Duodenal mucosa (tissue), 2 donors: ENCODE data around the gene SIGLEC11.
"Not testable (repeated sequence)": the region's sequence is repeated elsewhere in the genome, so short reads cannot be mapped to it uniquely, and the experiment has no call there.

Experiments
- H3K27ac ChIP-seq: one replicate; pipeline ENCODE4 v1.7.0; 2013; ENCODE audit warnings: low read depth, low read length
- H3K27me3 ChIP-seq, 2 donors: one replicate each; pipeline ENCODE4 v1.7.0; 2013; ENCODE audit warnings: low read length in 2 of 2, control low read depth in 1 of 2; ENCODE audit not compliant: insufficient read depth in 2 of 2, control insufficient read depth in 1 of 2
- H3K36me3 ChIP-seq, 2 donors: one replicate each; pipeline ENCODE4 v1.7.0; 2013; ENCODE audit warnings: low read length in 2 of 2, control low read depth in 1 of 2; ENCODE audit not compliant: insufficient read depth in 2 of 2, control insufficient read depth in 1 of 2
- H3K4me1 ChIP-seq, 2 donors: one replicate each; pipeline ENCODE4 v1.7.0; 2013; ENCODE audit warnings: low read length in 2 of 2, control low read depth in 1 of 2; ENCODE audit not compliant: insufficient read depth in 2 of 2, control insufficient read depth in 1 of 2
- H3K4me3 ChIP-seq, 2 donors: one replicate each; pipeline ENCODE4 v1.7.0; 2013; ENCODE audit warnings: low read length in 2 of 2, low read depth in 1 of 2
- H3K9ac ChIP-seq, 2 donors: one replicate each; pipeline ENCODE4 v1.7.0; 2013; ENCODE audit warnings: low read length in 2 of 2, low read depth in 1 of 2
- H3K9me3 ChIP-seq, 2 donors: one replicate each; pipeline ENCODE4 v1.7.0; 2013; ENCODE audit warnings: low read length in 2 of 2, control low read depth in 1 of 2; ENCODE audit not compliant: control insufficient read depth in 1 of 2

Gene SIGLEC11, protein sequence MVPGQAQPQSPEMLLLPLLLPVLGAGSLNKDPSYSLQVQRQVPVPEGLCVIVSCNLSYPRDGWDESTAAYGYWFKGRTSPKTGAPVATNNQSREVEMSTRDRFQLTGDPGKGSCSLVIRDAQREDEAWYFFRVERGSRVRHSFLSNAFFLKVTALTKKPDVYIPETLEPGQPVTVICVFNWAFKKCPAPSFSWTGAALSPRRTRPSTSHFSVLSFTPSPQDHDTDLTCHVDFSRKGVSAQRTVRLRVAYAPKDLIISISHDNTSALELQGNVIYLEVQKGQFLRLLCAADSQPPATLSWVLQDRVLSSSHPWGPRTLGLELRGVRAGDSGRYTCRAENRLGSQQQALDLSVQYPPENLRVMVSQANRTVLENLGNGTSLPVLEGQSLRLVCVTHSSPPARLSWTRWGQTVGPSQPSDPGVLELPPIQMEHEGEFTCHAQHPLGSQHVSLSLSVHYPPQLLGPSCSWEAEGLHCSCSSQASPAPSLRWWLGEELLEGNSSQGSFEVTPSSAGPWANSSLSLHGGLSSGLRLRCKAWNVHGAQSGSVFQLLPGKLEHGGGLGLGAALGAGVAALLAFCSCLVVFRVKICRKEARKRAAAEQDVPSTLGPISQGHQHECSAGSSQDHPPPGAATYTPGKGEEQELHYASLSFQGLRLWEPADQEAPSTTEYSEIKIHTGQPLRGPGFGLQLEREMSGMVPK

GRCh38 chr19:49960980-49961379 lies at the start of gene SIGLEC11:
Gene SIGLEC11 (minus strand): TSS chr19:49961172. CDS start chr19:49961081, 91 bp downstream.
- not testable (repeated sequence) for H3K4me3 ChIP-seq, H3K27me3 ChIP-seq, H3K9ac ChIP-seq, H3K27ac ChIP-seq, H3K9me3 ChIP-seq, H3K36me3 ChIP-seq, H3K4me1 ChIP-seq

DNA sequence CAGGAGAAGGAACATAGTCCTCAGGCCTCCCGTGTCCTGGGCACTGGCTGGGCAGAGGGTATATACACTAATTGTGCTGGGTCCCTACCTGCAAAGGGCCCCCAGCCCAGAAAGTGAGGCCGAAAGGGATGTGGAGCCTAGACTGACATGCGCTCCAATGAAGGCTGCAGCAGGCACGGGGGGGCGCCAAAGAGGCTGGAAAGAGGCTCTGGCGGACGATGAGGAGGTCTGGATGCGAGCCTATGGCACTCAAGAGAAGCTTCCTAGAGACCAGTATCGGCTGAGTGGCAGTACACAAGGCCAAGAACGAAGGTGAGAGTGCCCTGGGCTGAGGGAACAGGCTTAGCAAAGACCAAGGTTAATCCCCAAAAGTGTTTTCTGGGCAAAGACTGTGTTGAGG lies 47.6 kb upstream of the SIGLEC11 start:
- no peak overlapping the region for H3K27ac ChIP-seq
- H3K36me3 ChIP-seq = peaks cover 31 to 56% of the 10 kb centered on the region in 2 donors

GRCh38 chr19:50007947-50008346 lies 47.0 kb upstream of the SIGLEC11 start:
- Histone ChIP-seq H3K4me1 (peaks cover 0 to 6% of the 10 kb centered on the region in 2 donors), H3K27ac (no peak overlapping the region), H3K27me3 (no peaks in the 10 kb centered on the region), H3K36me3 (peaks cover 32 to 56% of the 10 kb centered on the region in 2 donors), H3K9ac (no peak overlapping the region), H3K9me3 (no peaks in the 10 kb centered on the region), H3K4me3 (no peak overlapping the region)

More for the DNA sequence above, 47.6 kb upstream of the SIGLEC11 start:
- Histone ChIP-seq H3K4me1 (peaks cover 0 to 6% of the 10 kb centered on the region in 2 donors), H3K9me3 (no peaks in the 10 kb centered on the region), H3K9ac (no peak overlapping the region), H3K4me3 (no peak overlapping the region), H3K27me3 (no peaks in the 10 kb centered on the region)

- H3K36me3 ChIP-seq = peaks cover 38 to 63% of the 10 kb centered on the region in 2 donors
- no peak overlapping the region for H3K4me3 ChIP-seq
- no peaks in the 10 kb centered on the region for H3K27me3 ChIP-seq
- no peak overlapping the region for H3K27ac ChIP-seq
- H3K9ac ChIP-seq = no peak overlapping the region
- peaks cover 0 to 6% of the 10 kb centered on the region in 2 donors for H3K4me1 ChIP-seq
- no peaks in the 10 kb centered on the region for H3K9me3 ChIP-seq
Measured at GRCh38 chr19:50007170-50007569, 46.2 kb upstream of the SIGLEC11 start.

GRCh38 chr19:50005428-50005827 lies 44.5 kb upstream of the SIGLEC11 start:
- Histone ChIP-seq H3K4me1 (peaks cover 0 to 6% of the 10 kb centered on the region in 2 donors), H3K27ac (no peak overlapping the region), H3K27me3 (no peaks in the 10 kb centered on the region), H3K4me3 (no peak overlapping the region), H3K36me3 (peaks cover 45 to 80% of the 10 kb centered on the region in 2 donors), H3K9ac (no peak overlapping the region), H3K9me3 (no peaks in the 10 kb centered on the region)

- Histone ChIP-seq H3K9ac (no peak overlapping the region), H3K36me3 (peaks cover 55 to 89% of the 10 kb centered on the region in 2 donors), H3K27ac (no peak overlapping the region), H3K9me3 (no peaks in the 10 kb centered on the region), H3K4me1 (peaks cover 0 to 6% of the 10 kb centered on the region in 2 donors), H3K4me3 (no peak overlapping the region), H3K27me3 (no peaks in the 10 kb centered on the region)
Measured at GRCh38 chr19:50003810-50004419, 42.9 kb upstream of the SIGLEC11 start.

DNA sequence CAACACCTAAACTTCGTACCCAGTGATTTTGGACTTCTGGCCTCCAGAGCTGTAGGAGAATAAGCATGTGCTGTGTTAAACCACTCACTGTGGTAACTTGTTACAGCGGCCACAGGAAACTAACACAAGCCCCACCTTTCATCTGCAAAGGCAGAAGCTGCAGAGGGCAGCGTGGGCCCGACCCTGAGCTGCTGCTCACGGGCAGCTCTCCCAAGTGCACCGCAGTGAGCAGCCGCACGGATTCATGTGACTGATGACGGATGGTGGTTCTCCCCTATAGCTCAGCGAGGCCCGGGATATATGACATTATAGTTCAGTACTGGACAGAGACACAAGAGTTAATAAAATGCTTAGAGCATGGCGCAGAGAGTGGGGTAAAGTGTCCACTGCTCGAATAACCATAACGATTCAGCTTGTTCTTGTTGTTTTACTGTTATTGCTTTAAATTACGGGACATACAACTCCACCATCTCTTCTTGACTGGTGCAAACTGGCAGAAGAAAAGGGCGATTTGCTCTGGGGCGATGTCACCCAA lies 42.3 kb upstream of the SIGLEC11 start:
- H3K9ac ChIP-seq = no peak overlapping the region
- H3K27ac ChIP-seq = no peak overlapping the region
- no peak overlapping the region for H3K4me3 ChIP-seq
- H3K9me3 ChIP-seq = no peaks in the 10 kb centered on the region
- peaks cover 56 to 89% of the 10 kb centered on the region in 2 donors for H3K36me3 ChIP-seq
- H3K4me1 ChIP-seq = peaks cover 0 to 6% of the 10 kb centered on the region in 2 donors
- H3K27me3 ChIP-seq = no peaks in the 10 kb centered on the region

DNA sequence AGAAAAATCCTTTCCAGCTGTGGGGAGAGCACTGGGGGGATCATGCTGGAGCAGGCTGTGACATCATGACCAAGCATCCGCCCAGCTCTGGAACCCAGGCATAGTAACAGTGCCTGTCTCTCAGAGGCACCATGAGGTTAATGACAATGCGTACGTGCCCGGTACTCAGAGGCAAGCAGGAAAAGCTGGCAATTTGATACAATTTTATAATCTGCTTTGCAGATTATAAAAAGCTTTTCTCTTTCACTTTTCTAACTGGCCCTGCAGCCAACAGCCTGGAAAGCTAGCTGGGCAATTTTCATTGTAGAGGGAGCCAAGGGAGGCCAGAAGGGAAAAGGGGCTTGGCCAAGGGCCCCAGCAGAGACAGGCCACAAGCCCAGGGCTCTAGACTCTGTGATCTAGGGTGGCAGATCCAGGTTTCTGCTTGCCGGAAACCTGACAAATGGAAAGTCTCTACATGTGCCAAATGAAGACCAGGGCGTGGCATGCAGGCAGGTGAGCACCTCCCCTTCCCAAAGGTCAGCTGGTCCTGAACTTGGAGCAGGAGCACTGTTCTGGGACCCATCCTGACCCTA lies 41.5 kb upstream of the SIGLEC11 start:
- Histone ChIP-seq H3K36me3 (peaks cover 50 to 89% of the 10 kb centered on the region in 2 donors), H3K4me1 (peaks cover 0 to 6% of the 10 kb centered on the region in 2 donors), H3K27ac (no peak overlapping the region), H3K9ac (no peak overlapping the region), H3K9me3 (no peaks in the 10 kb centered on the region), H3K4me3 (no peak overlapping the region), H3K27me3 (no peaks in the 10 kb centered on the region)

- Histone ChIP-seq H3K27me3 (no peaks in the 10 kb centered on the region), H3K4me1 (peaks cover 0 to 6% of the 10 kb centered on the region in 2 donors), H3K9ac (no peak overlapping the region), H3K9me3 (no peaks in the 10 kb centered on the region), H3K4me3 (no peak overlapping the region), H3K27ac (no peak overlapping the region), H3K36me3 (peaks cover 43 to 88% of the 10 kb centered on the region in 2 donors)
Measured at GRCh38 chr19:50001775-50002174, 40.8 kb upstream of the SIGLEC11 start.
